Left lung (tissue), 10 donors: ENCODE data around the gene TPMT. TPM values are rescaled to one million over a fixed set of nuclear protein-coding genes. Genes with fewer than 3 reads are reported as not detected.

Experiments used
- ATAC-seq: fragments of 200-7000 bp; cut with Tn5 transposase; one replicate; pipeline ENCODE4 v1.9.1; 2020; ENCODE audit warnings: moderate library complexity
- DNase-seq, 4 donors: peaks; one replicate each; pipeline ENCODE4 v3.0.0-alpha.2; 2013 to 2020
- H3K27ac ChIP-seq, 2 donors: fragments of 200-600 bp; sonication (generic) in 1 of 2; one replicate each; pipeline versions ENCODE4 v1.5.0 to v1.8.0; 2020 to 2021
- H3K27me3 ChIP-seq, 2 donors: fragments of 200-600 bp; sonication (generic) in 1 of 2; one replicate each; pipeline versions ENCODE4 v1.5.0 to v1.8.0; 2020 to 2021
- H3K36me3 ChIP-seq, 2 donors: fragments of 200-600 bp; sonication (generic) in 1 of 2; one replicate each; pipeline versions ENCODE4 v1.5.0 to v1.8.0; 2020 to 2021
- H3K4me1 ChIP-seq, 2 donors: fragments of 200-600 bp; one replicate each; pipeline ENCODE4 v1.8.0; 2021
- H3K4me3 ChIP-seq, 2 donors: fragments of 200-600 bp; sonication (generic) in 1 of 2; one replicate each; pipeline versions ENCODE4 v1.5.0 to v1.8.0; 2020 to 2021; ENCODE audit warnings: mild to moderate bottlenecking in 1 of 2
- H3K9me3 ChIP-seq, 2 donors: fragments of 200-600 bp; sonication (generic) in 1 of 2; one replicate each; pipeline versions ENCODE4 v1.5.0 to v1.8.0; 2020 to 2021
- intact Hi-C, 2 donors: fragments of 100-400 bp; cut with DNase I; formaldehyde crosslinking; loops; one replicate each; pipeline versions ENCODE4 v1.11.2 to v1.14.2; 2022
- polyA plus RNA-seq, 6 donors: library from polyadenylated mRNA; unstranded; fragments of 120-200 nt; gene quantifications; one replicate each; pipeline ENCODE4 v1.2.1, GENCODE V29; 2013; ENCODE audit not compliant: insufficient read length in 6 of 6
- total RNA-seq, 2 donors: library from RNA; stranded (reverse); fragmentation: NEBNext Ultra II Directional; extraction: Animal tissue kit (Norgen Biotek cat#: 25700); gene quantifications; one replicate each; pipeline ENCODE4 v1.2.1, GENCODE V29; 2021
- TF ChIP-seq, protein P1 (sequence below), 2 donors: fragments of 200-600 bp; sonication (generic) in 1 of 2; IDR thresholded peaks; one replicate each; pipeline versions ENCODE4 v1.5.0 to v1.8.0; 2021; ENCODE audit warnings: antibody characterized with exemption in 2 of 2
- donor health status: DM: no; HTN: yes; CAD: no.
- donor health status: DM: no; HTN: no; CAD: no.

TPMT gene
- total and polyA plus RNA-seq, 8 donors, result 12.1 to 16.3 (median 14.8) TPM

DNA sequence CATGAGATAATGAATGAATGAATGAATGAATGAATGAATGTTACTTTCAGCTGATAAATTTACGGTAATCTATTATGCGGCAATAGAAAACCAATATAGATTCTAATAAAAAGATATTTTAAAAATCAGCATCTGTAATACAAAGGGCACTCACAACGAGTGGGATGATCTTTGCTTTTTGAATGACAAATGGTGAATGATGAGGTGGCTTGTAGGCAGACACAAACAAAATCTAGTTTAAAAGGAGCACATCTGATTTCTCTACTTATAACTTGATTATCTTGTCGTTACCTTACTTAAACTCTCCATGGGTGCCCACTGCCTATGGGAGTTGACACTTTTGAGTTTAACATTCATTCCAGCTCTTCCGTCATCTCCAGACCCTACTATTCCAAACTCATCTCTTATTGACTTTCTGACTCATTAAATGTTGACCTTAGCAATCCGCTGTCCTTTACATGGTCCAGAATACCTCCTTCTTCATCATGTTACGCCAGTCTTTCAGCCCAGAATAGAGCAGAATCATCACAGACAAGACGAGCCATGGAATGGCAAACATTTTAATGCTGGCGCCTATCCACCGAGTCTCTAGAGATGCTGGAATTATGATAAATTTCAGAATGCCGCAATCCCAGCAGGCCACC is 73.7 kb downstream of the TPMT start:
- H3K36me3 ChIP-seq, result no peaks in the 10 kb centered on the region
- DNase-seq (no peak), ATAC-seq (no peak)
- no peaks in the 10 kb centered on the region for H3K27me3 ChIP-seq
- no peaks in the 10 kb centered on the region for H3K9me3 ChIP-seq
- H3K4me3 ChIP-seq, result no peak overlapping the region
- no peak overlapping the region for H3K27ac ChIP-seq
- TF ChIP-seq, protein P1, sequence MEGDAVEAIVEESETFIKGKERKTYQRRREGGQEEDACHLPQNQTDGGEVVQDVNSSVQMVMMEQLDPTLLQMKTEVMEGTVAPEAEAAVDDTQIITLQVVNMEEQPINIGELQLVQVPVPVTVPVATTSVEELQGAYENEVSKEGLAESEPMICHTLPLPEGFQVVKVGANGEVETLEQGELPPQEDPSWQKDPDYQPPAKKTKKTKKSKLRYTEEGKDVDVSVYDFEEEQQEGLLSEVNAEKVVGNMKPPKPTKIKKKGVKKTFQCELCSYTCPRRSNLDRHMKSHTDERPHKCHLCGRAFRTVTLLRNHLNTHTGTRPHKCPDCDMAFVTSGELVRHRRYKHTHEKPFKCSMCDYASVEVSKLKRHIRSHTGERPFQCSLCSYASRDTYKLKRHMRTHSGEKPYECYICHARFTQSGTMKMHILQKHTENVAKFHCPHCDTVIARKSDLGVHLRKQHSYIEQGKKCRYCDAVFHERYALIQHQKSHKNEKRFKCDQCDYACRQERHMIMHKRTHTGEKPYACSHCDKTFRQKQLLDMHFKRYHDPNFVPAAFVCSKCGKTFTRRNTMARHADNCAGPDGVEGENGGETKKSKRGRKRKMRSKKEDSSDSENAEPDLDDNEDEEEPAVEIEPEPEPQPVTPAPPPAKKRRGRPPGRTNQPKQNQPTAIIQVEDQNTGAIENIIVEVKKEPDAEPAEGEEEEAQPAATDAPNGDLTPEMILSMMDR (IDR thresholded peaks at IDR 0.05), result no peak
- no peaks in the 10 kb centered on the region for H3K4me1 ChIP-seq
- intact Hi-C loops, result no loop called here

DNA sequence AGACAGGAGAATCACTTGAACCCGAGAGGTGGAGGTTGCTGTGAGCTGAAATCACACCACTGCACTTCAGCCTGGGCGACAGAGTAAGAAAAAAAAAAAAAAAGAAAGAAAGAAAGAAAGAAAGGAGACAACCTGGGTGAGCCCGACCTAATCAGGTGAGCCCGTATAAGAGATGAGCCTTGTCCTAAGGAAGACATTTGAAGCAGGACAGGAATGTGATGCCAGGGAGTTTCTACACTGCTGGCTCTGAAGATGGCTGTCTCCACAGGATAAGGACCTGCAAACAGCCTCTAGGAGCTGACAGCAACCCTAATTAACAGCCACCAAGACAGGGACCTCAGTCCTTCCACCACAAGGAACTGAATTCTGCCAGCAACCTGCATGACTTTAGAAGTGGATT is 74.3 kb downstream of the TPMT start:
- DNase-seq (no peak), ATAC-seq (no peak)
- intact Hi-C loops, result no loop called here
- H3K27me3 ChIP-seq, result no peaks in the 10 kb centered on the region
- H3K4me1 ChIP-seq, result no peaks in the 10 kb centered on the region
- H3K36me3 ChIP-seq, result no peaks in the 10 kb centered on the region
- H3K9me3 ChIP-seq, result peaks cover 0 to 5% of the 10 kb centered on the region in 2 donors
- no peak overlapping the region for H3K4me3 ChIP-seq
- TF ChIP-seq, protein P1 (IDR thresholded peaks at IDR 0.05), result no peak
- no peak overlapping the region for H3K27ac ChIP-seq

DNA sequence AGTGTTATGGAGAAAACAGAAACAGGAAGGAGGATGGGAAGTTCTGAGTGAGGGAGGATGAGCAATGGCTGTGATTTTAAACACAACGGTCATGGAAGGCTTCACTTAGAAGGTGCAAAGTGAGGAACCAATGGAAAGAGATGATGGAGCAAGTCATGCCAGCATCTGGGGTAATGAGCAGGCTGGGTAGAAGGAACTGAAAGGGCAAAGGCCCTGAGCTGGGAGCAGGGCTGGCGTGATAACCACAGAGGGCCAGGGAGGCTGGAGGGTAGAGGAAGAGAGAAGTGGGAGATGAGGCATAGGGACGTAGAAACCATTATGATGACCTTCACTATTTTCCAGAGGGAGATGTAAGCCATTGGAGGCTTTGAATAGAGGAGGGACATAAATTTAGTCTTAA is 76.0 kb downstream of the TPMT start:
- intact Hi-C loops, result no loop called here
- H3K27ac ChIP-seq, result no peak overlapping the region
- H3K27me3 ChIP-seq, result no peaks in the 10 kb centered on the region
- no peaks in the 10 kb centered on the region for H3K36me3 ChIP-seq
- TF ChIP-seq, protein P1 (IDR thresholded peaks at IDR 0.05), result no peak
- H3K4me1 ChIP-seq, result no peaks in the 10 kb centered on the region
- H3K9me3 ChIP-seq, result peaks cover 0 to 15% of the 10 kb centered on the region in 2 donors
- H3K4me3 ChIP-seq, result no peak overlapping the region
- ATAC-seq (no peak), DNase-seq (no peak)

Other genes starting within 250 kb of the TPMT start
- gene KIF13A, start 167.4 kb downstream of the TPMT start, total RNA-seq, result 10 to 100 TPM; 42.7 to 49.3 TPM
- 10 to 100 TPM; 42.1 to 50.1 (median 46.3) TPM for gene KIF13A, start 167.4 kb downstream of the TPMT start, polyA plus RNA-seq
- 1 to 10 TPM; 2.5 to 2.6 TPM for gene NHLRC1, start 32.4 kb downstream of the TPMT start, total RNA-seq
- 1 to 10 TPM; 1.9 to 2.8 (median 2.3) TPM for gene NHLRC1, start 32.4 kb downstream of the TPMT start, polyA plus RNA-seq
- gene KDM1B, start 345 bp upstream of the TPMT start, total RNA-seq, result 10 to 100 TPM; 22.7 to 23.5 TPM
- gene KDM1B, start 345 bp upstream of the TPMT start, polyA plus RNA-seq, result 10 to 100 TPM; 20.3 to 25.1 (median 21.8) TPM
- 10 to 100 TPM; 60.7 to 73.8 TPM for gene DEK, start 109.5 kb upstream of the TPMT start, total RNA-seq
- 100 to 1,000 TPM; 153 to 196 (median 179) TPM for gene DEK, start 109.5 kb upstream of the TPMT start, polyA plus RNA-seq
- 10 to 100 TPM; 60.4 to 74.8 TPM for gene RNF144B, start 232.3 kb upstream of the TPMT start, total RNA-seq
- 10 to 100 TPM; 13.9 to 20.7 (median 17.4) TPM for gene RNF144B, start 232.3 kb upstream of the TPMT start, polyA plus RNA-seq